Tongue (tissue), 2 donors: ENCODE measurements around the gene CFDP1. TPM values are rescaled to one million over a fixed set of nuclear protein-coding genes. Genes with fewer than 3 reads are reported as not detected.

Experiments used
- DNase-seq: peaks from one replicate; pipeline ENCODE4 v3.0.0-alpha.2; 2015
- total RNA-seq: library from RNA; depleted of rRNA; stranded (reverse); fragments of >200 nt; gene quantifications from one replicate; pipeline ENCODE4 v1.2.3, GENCODE V29; 2014

The CFDP1 gene
- total RNA-seq, 1 donor from 2014 or later: 66.5 TPM

DNA sequence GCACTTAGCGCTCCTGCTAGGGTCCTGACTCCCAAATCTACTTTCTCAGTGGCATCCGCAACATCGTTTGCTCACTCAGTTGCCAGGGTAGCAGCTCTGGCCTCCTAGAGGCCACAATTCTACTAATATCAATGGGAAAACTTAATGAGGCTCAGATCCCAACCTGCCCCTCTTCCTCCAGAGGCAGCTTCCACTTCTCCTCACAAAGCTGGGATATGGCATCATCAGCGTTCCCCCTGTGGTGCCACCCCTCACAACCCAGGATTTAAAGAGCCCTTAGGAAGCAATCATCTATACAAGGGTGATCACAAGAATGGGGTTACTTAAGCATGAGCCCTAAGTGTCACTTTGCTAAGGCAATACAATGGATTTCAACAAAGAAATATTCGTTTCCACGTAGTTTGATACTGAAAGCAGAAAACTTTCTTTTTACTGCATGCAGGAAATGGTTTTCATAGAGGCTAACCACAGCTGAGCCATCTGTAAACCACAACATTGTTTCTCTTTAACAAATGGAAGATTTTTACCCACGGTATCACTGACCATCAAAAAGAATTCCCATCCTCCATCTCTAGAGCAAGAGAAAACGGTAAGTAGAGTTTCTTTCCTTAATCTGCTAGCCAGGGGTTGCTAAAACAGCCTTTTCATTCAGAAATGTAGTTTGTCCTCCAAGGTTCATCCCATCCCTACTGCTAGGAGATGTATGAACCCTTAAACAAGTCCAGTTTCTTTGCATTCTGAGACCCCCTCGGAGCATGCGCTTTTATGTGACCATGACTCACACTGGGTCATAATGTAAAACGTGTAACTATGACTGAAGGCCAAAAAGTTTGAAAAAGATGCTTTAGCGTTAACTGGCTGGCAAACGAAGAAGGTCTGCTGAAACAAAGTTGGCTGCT lies 113.5 kb downstream of the CFDP1 start:
- no peak for DNase-seq

DNA sequence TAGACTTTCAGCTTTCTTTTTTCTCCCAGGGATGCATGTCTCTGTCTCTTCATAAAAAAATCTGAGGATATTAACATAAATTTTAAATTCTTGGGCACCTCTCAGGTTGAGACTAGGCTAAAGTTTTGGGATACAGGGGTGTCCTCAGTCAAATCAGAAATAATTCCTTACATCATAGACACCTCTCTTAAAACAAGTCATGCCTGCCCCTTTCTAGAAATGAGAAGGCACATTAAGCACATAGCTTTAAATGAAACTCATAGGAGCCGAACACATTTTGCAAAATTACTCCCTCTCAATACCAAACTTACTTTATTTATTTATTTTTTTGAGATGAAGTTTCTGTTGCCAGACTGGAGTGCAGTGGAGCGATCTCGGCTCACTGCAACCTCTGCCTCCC lies 114.6 kb downstream of the CFDP1 start:
- DNase-seq: no peak

DNA sequence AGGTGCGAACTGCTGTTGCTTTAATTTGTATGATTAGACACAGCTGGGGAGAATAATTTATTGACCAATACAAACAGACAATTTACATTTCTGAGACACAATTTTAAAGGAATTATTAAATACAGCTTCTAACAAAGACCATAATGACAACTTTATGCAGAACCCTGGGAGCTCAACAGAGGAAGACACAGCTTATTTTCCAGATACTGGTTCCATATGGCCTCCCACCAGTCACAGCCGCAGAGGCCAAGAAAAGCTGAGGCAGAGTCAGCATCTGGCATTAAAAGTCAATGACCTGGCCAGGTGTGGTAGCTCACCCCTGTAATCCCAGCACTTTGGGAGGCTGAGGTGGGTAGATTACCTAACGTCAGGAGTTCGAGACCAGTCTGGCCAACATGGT lies 115.8 kb downstream of the CFDP1 start:
- no peak for DNase-seq

DNA sequence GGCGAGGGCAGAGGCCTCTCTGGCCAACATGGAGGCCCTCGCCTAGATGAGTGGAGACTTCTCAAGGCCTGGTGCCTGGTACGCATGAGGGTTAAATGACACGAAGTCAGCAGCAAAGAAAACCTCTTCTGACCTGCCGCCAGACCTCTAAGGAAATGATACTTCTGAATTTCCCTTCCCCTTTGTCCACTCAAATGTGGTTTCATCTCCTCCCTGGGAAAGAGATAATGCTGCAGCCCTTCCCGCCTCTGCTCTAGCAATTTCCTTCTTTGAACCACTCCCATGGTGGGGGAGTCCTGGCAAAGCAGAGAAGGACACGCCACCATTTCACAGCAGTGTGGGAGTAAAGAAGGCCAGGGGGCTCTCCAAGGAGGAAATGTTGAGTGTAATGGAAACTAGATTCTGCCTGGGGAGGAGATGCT lies 116.2 kb downstream of the CFDP1 start:
- DNase-seq: no peak

DNA sequence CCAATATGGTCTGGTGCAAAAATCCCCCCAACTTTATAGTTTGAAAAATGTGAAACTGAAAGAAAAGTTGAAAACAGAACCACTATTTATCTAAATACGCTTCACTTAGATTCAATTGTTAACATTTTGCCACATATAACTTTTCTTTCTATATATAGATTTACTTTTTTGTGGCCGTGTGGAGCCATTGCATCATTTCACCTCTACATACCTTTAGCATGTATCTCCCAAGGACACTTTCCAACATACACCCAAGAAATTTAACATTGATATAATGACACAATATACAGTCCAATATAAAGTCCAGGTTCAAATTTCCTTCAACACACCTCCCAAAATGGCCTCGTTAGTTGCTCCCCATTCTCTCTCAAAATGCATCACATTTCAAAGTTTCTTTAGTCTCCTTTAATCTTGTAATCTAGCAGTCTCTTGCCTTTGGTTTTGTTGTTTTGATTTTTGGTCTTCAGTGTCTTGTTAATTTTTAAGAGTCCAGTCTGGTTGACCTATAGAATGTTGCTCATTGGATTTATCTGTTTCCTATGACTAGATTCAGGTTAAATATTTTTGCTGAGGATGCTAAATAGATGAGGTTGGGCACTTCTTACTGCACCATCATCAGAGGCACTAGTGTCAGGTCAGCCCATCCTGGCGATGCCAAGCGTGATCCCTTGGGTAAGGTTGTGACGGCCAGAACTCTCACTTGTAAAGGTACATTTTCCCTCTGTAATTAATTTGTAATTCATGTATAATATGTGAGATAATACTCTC lies 117.6 kb downstream of the CFDP1 start:
- DNase-seq: no peak

DNA sequence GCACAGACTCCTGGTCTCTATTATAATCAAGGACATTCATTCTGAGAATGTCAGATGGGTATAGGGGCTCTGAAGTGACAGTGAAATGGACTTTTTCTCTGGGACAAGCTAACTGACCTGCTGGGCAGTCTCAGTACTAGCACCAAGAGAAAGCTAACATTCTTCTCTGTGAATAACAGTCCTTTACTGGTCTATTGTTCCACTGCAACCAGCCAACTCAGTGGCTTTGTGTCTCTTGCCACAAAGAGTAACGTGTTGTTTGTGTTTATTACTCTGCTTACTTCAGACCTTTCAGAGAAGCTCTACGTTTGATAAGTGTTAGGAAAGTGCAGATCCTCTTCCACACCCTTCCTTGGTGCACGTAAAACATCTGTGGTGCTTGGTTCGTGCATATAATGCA lies 120.4 kb downstream of the CFDP1 start:
- DNase-seq: no peak

DNA sequence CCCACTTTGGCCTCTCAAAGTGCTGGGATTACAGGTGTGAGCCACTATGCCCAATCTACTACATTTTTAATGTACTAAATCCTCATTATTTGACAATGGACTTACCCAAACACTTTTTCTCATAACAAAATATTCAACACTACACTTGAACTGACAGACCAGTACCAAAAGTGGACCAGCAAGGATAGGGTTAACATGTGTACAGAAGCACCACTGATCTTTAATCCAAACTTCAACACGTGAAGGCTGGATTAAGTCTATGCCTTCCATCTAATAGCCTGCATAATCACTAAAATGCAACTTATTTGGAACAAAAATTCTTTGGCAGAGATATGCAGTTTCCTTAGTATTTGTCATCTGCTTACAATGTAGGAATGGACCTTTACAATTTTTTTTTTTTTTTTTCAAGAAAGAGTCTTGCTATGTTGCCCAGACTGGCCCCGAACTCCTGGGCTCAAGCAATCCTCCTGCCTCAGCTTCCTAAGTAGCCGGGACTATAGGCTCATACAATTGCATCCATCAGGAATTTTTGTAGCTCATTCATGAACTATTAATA lies 121.8 kb downstream of the CFDP1 start:
- DNase-seq: no peak

DNA sequence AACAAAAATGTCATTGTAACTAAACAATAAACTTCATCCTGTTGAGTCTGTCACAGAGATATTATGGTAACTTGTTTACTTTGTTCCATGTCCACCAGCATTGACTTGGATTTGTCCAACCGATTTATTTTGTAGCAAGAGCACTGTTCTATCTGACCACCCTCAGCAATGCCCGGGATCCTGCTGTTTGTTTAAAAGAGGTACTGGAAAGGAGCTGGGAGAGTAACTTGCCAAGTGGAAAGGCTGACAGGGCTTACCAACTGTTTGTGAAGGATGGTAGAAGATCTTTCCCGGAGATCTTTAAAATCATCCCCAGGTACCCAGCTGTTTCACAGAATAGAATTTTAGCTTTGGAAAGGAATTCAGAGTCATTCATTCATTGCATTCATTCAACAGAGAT lies 122.8 kb downstream of the CFDP1 start:
- DNase-seq: no peak

DNA sequence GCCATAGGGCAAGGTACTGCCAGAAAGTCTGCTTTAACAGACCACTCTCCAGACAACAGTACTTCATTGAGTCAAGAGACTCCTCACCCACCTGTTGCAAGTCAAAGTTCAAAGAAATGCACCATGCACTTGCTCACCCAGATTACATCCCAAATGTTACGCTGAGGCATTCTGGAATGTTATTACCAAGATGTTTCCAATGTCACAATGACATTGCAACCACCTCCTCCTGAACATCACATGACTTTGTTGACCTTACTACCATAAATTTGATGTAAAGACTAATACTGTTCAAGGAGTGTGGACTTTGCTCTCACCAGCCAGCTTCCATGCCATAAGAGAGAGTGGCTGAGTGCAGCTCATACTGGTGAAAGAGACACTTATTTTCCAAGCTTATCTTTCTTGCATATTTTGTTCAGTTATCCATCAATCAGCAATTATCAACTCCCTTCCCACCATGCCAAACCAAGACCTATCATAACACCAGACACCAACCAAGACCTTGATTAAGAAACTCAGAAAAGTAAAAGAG lies 123.3 kb downstream of the CFDP1 start:
- no peak for DNase-seq

DNA sequence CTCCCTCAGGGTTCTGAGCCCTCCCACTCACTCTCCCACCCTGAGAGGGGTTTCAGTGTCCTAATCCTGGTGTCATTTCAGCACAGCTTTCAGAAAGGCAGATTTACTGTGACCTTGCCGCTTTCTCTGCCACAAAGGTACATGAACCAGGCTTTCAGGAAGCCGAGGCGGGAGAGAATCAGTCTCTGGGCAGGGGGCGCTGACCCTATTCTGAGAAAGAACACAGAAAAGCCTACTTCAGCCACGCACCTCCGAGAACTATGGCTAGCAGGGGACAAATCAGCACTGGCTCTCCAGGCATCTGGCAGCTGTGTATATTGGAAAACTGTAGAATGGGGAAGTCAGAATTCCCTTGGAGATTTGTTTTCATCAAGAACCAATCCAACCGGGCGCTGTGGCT lies 124.1 kb downstream of the CFDP1 start:
- no peak for DNase-seq

DNA sequence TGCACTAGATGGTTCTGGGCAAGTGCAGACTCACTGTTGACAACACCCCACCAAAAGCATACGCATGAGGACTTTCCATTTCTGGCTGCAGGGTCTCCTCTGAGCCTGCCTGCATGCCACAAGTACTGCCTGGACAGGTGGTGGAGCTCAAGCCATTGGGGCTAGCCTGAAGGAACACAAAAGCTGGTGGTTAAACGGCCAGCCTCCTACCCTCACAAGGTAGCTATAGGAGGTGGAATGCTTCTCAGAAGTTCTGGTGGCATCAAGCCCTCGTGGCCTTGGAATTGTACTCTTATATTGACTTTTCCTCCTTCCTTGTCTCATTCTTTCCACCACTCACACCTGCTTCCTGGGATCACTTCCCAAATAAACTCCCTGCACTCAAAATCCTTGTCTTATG lies 125.3 kb downstream of the CFDP1 start:
- peak; percentile 50 for DNase-seq

DNA sequence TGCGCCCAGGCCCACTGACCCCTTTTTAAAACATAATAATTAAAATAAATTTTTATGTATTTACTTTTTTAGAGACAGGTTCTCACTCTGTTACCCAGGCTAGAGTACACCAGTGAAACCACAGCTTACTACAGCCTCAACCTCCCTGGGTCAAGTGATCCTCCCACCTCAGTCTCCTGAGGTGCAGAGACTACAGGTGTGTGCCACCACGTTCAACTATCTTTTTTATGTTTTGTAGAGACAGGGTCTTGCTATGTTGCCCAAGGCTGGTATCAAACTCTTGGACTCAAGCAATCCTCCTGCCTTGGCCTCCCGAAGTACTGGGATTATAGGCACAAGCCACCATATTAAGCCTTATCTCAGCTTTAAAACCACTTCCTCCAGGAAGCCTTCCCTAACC lies 125.8 kb downstream of the CFDP1 start:
- DNase-seq: no peak

DNA sequence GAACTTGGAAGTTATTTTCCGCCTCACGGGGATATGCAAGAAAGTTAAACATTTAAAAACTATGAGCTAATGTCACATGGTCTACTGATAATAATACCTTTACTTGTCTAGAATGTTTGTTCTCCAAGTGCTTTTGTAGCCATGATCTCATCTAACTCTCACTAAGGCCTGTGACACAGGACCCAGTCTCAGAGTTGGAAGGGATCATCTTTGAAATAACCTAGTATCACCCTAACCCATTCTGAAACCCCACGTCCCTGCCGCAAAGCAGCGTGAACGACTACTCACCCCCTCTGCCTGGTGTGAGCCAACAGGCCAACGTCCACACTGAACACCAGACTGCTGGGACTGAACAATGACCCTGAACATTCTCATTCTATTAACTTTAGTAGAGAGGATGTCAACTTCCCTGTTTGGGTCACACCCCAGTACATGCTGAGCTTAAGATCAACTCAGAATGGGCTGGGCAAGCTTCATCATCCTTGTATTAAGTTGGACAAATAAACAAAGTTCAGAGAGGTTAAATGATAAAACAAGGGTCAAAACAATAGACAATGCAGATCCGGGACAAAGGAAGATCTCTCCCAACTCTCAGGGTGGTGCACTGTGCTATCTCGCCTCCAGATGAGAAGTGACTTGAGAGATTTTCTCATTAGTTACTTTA lies 127.1 kb downstream of the CFDP1 start:
- DNase-seq: peak; percentile 57

DNA sequence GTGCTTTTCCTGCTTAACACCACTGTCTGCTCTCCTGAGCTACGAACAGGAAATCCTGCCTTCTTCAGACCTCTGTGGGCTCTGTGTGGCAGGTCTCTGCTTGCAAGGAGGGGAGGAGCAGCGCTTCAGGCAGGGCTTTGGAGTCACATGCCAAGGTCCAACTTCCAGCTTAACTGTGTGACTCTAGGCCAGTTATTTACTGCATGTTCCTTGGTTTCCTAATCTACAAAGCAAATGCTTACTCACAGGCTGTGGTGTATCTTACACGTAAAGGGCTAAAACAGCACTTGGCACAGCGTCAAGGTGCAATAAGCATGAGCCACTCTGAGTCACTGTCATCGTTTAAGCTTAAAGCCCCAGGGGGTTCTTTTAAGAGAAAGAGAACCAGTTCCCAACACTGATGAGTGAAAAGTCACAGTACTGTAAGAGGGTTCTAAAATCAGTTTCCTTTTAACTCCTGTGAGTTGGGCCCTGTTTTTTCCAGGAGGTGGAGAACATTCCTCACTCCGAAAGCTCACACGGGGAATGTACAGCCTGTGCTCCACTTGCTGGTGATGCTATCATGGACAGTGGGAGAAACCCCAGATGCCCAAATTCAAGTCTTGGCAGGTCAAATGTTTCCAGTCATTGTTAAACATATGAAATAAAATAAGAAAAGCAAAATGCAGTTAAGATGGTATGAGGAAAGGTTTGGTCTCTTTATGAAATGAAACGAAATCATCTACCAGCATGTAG lies 127.8 kb downstream of the CFDP1 start:
- DNase-seq: peak; percentile 80

DNA sequence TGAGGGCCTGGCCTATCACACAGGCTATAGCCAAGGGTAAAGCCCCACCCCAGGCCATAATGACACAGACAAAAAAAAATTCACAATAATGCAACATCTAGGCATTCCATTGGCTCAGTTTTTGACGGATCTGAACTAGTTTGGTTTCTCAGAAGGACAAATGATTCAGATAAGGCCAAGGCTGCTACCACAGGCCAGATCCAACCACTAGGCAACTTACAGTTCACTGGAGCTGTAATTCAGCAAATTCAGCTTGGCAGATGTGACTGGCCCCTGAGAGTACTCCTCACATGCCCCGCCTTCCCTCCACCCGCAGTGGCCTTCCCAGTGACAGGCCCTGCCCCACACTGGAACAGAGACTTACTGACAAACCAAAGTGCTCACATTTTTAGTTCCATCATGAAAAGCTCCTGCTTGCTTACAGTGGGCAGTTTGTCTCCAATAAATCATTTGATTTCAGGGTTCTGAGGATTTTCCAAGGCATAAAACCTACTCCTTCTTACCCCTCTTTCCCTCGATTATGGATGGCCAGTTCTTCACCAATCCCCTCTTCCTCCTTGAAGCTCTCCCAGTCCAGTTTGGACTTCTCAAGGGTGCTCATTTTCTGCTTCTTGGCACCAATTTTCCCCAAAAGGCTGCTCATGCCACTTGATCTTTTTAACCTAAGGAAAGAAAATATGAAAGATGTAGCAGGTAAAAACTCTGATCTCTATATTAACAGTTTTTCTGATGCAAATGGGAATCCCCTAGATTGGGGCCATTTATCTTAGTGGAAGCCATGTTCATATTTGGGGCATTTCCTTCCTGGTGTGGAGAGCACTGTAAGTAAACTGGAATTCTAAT lies 128.6 kb downstream of the CFDP1 start:
- DNase-seq: no peak

DNA sequence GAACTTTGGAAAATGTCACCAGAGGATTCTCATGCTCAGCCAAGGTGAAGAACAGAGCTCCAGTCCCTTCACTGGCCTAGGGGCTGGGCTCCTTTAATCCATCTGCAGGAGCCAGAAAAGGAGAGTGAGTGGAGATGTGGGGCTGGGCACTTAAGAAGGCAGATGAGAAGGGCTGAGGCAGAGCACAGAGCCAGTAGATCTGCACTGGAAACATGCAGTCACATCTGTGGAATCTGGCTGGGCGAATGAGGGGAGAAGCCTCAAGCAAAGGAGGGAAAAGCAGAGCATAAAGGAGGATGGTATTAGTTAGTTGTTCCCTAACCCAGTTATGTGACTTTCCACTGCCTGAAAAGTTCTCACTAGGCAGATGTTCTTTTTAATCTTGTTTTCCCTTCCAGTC lies 131.5 kb downstream of the CFDP1 start:
- DNase-seq: no peak

DNA sequence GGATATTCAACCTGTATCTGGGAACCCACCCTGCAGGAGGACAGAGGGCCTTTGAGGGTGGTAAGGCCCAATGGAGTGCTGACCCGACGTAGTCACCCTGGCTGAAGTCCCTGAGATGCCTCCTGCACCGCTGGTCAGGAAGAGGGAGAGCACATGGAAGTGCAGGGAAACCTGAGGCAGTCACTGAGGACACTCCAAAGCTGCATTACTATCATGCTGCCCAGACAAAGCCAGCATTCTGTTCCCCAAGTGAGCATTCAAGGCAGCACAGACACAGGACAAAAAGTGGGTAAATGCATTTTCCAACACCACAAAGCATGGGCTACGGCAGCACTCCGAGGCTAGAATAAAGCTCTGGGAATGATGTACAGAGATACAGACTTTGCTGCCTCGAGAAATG lies 135.0 kb downstream of the CFDP1 start:
- no peak for DNase-seq

DNA sequence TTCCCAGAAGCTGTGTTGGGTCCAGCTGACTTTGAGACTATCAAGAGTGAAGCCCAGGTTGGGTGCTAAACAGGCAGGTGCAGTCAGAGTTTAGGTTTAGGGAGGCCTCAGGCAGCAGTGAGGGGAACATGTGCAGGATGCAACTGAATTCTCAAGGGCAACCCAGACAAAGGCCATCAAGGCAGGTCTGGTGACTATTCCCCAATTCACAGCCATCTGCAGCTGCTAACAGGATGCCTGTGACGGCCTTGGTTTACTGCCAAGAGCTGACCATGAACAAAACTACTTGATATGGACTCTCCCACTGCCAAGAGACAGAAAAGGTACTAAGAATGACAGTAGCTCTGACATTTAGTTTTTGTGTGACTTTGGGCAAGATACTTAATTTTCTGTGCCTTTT lies 136.7 kb downstream of the CFDP1 start:
- DNase-seq: peak; percentile 65

DNA sequence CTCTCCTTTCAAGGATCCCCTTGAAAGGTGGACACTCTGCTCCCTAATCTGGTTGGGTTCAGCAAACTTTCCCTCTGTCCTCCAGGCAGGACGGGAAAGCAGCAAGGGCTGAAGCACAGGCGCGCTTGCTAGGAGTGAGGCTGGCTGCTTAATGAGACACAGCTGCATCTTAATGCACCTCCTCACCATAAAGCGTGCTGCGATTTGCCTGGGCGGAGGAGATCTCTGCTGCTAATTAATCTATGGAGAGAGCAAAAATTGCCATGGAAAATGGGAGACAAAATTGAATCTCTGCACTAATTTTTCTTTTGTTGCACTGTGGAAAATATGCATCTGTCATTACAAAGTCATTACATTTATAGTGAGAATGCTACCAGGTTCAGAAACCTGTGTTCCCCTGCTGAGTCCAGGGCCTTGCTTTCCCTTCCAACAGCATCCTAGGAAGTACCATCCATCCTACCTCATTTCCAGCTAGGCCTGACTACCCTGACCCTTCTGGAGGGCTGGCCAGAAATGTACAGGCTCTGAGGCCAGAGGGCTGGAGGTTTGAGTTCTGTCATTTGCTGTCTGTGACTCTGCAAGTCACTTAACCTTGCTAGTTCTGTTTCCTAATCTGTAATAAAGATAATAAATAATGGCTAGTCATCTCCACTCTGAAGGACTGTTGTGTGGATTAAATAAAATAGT lies 138.4 kb downstream of the CFDP1 start:
- peak; percentile 50 for DNase-seq

DNA sequence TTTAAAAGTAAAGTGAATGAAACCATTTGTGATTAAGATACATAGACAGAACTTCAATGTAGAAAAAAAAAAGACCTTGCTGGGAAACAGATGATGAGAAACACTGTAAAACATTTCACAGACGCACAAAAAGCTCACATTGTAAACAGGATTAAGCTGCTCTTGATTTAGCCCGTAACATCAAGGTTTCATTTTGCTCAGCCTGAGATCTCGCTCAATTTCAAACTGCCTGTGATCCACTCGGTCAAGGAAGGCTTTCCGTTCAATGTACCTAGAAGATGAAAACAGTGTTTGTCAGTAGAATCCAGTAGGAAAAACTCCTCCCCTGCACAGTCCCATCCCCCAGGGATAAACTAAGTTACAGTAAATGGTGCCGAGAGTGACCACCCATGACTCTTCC lies 139.5 kb downstream of the CFDP1 start:
- DNase-seq: peak; percentile 53
